CD4-positive, alpha-beta T cell (primary cell): Measurements from ENCODE around the gene REC114. TPM values are rescaled to one million over a fixed set of nuclear protein-coding genes. Genes with fewer than 3 reads are reported as not detected.

ENCODE experiments used
- ATAC-seq: fragments of 200-7000 bp; cut with Tn5 transposase; one replicate; pipeline ENCODE4 v1.10.0; 2022; ENCODE audit warnings: mild to moderate bottlenecking; ENCODE audit not compliant: poor library complexity
- CTCF ChIA-PET: fragments of 350-600 bp; sonication (Branson Sonifier 250); formaldehyde crosslinking; loops from one replicate; lab custom pipeline; 2021; ENCODE audit warnings: antibody characterized with exemption, inconsistent platforms; lab: Charles Lee
- POLR2A ChIA-PET: fragments of 350-600 bp; sonication (Branson Sonifier 250); formaldehyde crosslinking; loops from one replicate; lab custom pipeline; 2021; ENCODE audit warnings: antibody characterized with exemption, inconsistent platforms; lab: Charles Lee
- DNase-seq, 14 experiments: peaks; one replicate each; pipeline ENCODE4 v3.0.0-alpha.2; 2013 to 2020; ENCODE audit warnings: mixed read lengths in 2 of 14
- H3K27ac ChIP-seq, 2 donors: one replicate each; pipeline versions ENCODE4 v1.5.1 to v1.7.0; 2013; ENCODE audit warnings: low read length in 2 of 2, low read depth in 1 of 2, mild to moderate bottlenecking in 1 of 2
- H3K27me3 ChIP-seq, 2 experiments: 1 replicate in 1 of 2; 2 replicates in 1 of 2; pipeline versions ENCODE4 v1.6.1 to v1.7.0; 2013; ENCODE audit warnings: low read length in 2 of 2, control low read depth in 1 of 2, mild to moderate bottlenecking in 1 of 2, moderate library complexity in 1 of 2; ENCODE audit not compliant: insufficient read depth in 2 of 2, control insufficient read depth in 1 of 2
- H3K36me3 ChIP-seq: one replicate; pipeline ENCODE4 v1.6.1; 2013; ENCODE audit warnings: low read length, control low read depth; ENCODE audit not compliant: insufficient read depth
- H3K4me1 ChIP-seq: one replicate; pipeline ENCODE4 v1.6.1; 2013; ENCODE audit warnings: low read length, control low read depth; ENCODE audit not compliant: insufficient read depth
- H3K4me3 ChIP-seq: one replicate; pipeline ENCODE4 v1.5.1; 2013; ENCODE audit warnings: mild to moderate bottlenecking, low read length, moderate library complexity
- H3K9me3 ChIP-seq, 2 experiments: 1 replicate in 1 of 2; 2 replicates in 1 of 2; pipeline versions ENCODE4 v1.6.1 to v1.7.0; 2013; ENCODE audit warnings: low read length in 2 of 2, mild to moderate bottlenecking in 2 of 2, control low read depth in 1 of 2, moderate library complexity in 1 of 2; ENCODE audit not compliant: control insufficient read depth in 1 of 2, insufficient read depth in 1 of 2
- H3K27ac Mint-ChIP-seq: one replicate; pipeline ENCODE4 v1.8.0; 2020; ENCODE audit warnings: mixed read lengths
- H3K27me3 Mint-ChIP-seq: one replicate; pipeline ENCODE4 v1.8.0; 2021; ENCODE audit warnings: mixed read lengths
- H3K36me3 Mint-ChIP-seq: one replicate; pipeline ENCODE4 v1.8.0; 2021; ENCODE audit warnings: low read depth, mixed read lengths
- H3K4me1 Mint-ChIP-seq: one replicate; pipeline ENCODE4 v1.8.0; 2021; ENCODE audit warnings: low read depth, mixed read lengths
- H3K4me3 Mint-ChIP-seq: one replicate; pipeline ENCODE4 v1.8.0; 2020; ENCODE audit warnings: mild to moderate bottlenecking, mixed read lengths
- H3K9me3 Mint-ChIP-seq: one replicate; pipeline ENCODE4 v1.8.0; 2020; ENCODE audit warnings: mixed read lengths
- CTCF ChIP-seq: fragments of 200-600 bp; IDR thresholded peaks from one replicate; pipeline ENCODE4 v1.8.0; 2022; ENCODE audit warnings: antibody characterized with exemption, mild to moderate bottlenecking
- intact Hi-C, 2 experiments: fragments of 100-400 bp; cut with DNase I in 1 of 2; cut with micrococcal nuclease in 1 of 2; formaldehyde crosslinking; loops; one replicate each; pipeline versions ENCODE4 v1.15.1 to v1.9.0; 2023 to 2025; cut with DNase I, micrococcal nuclease
- total RNA-seq, 174 experiments: library from RNA in 2 of 174; stranded (reverse) in 2 of 174; gene quantifications; one replicate each; pipeline ENCODE4 v1.2.3 and lab custom pipeline; 2021 to 2026

Gene REC114
- total RNA-seq, 2 experiments from 2014 or later, result not detected

- Mint-ChIP-seq H3K27ac (no peak overlapping the region), H3K4me3 (no peak overlapping the region), H3K36me3 (no peaks in the 10 kb centered on the region), H3K27me3 (peaks cover 3% of the 10 kb centered on the region), H3K4me1 (no peaks in the 10 kb centered on the region), H3K9me3 (no peaks in the 10 kb centered on the region)
- no peak for ATAC-seq
- H3K4me3 ChIP-seq, result no peak overlapping the region
- TF ChIP-seq CTCF, result no peak
- ChIA-PET CTCF (no interaction called here), POLR2A (no interaction called here)
- DNase-seq, result no peak
- H3K27ac ChIP-seq, result no peak overlapping the region
- no peaks in the 10 kb centered on the region for H3K36me3 ChIP-seq
- intact Hi-C loops, result no loop called here
- no peaks in the 10 kb centered on the region for H3K4me1 ChIP-seq
- H3K27me3 ChIP-seq, result no peaks in the 10 kb centered on the region
- H3K9me3 ChIP-seq, result no peaks in the 10 kb centered on the region
Measured at GRCh38 chr15:73403171-73403570, 39.8 kb upstream of the REC114 start.

- ATAC-seq, result no peak
- ChIA-PET CTCF (no interaction called here), POLR2A (no interaction called here)
- Mint-ChIP-seq H3K27me3 (peaks cover 9% of the 10 kb centered on the region), H3K27ac (no peak overlapping the region), H3K36me3 (no peaks in the 10 kb centered on the region), H3K9me3 (no peaks in the 10 kb centered on the region), H3K4me3 (no peak overlapping the region), H3K4me1 (no peaks in the 10 kb centered on the region)
- intact Hi-C loops, result no loop called here
- Histone ChIP-seq H3K4me3 (no peak overlapping the region), H3K4me1 (no peaks in the 10 kb centered on the region), H3K27me3 (peaks cover 4 to 6% of the 10 kb centered on the region in 2 experiments), H3K27ac (no peak overlapping the region), H3K9me3 (no peaks in the 10 kb centered on the region), H3K36me3 (no peaks in the 10 kb centered on the region)
- no peak for DNase-seq
- TF ChIP-seq CTCF, result no peak
Measured at GRCh38 chr15:73414876-73415275, 28.1 kb upstream of the REC114 start.

- intact Hi-C loops, result no loop called here
- Mint-ChIP-seq H3K4me1 (no peaks in the 10 kb centered on the region), H3K36me3 (no peaks in the 10 kb centered on the region), H3K9me3 (no peaks in the 10 kb centered on the region), H3K4me3 (no peak overlapping the region), H3K27me3 (peaks cover 35% of the 10 kb centered on the region), H3K27ac (no peak overlapping the region)
- H3K4me1 ChIP-seq, result no peaks in the 10 kb centered on the region
- DNase-seq (no peak), ATAC-seq (no peak)
- ChIA-PET CTCF (no interaction called here), POLR2A (no interaction called here)
- peaks cover 0 to 3% of the 10 kb centered on the region in 2 experiments for H3K27me3 ChIP-seq
- H3K4me3 ChIP-seq, result no peak overlapping the region
- no peaks in the 10 kb centered on the region for H3K36me3 ChIP-seq
- no peak overlapping the region for H3K27ac ChIP-seq
- H3K9me3 ChIP-seq, result peaks cover 0 to 4% of the 10 kb centered on the region in 2 experiments
- no peak for TF ChIP-seq CTCF
Measured at GRCh38 chr15:73424506-73424905, 18.5 kb upstream of the REC114 start.
